Nephron (organoid): ENCODE data around the gene PODXL2.

Experiments
- H3K27ac Mint-ChIP-seq, 3 experiments: 2 replicates each; pipeline ENCODE4 v1.8.0; 2020; ENCODE audit warnings: mixed read lengths in 3 of 3, mild to moderate bottlenecking in 2 of 3, moderate library complexity in 1 of 3
- H3K27me3 Mint-ChIP-seq: 2 replicates; pipeline ENCODE4 v1.8.0; 2021; ENCODE audit warnings: low read depth, mild to moderate bottlenecking, moderate library complexity, mixed read lengths
- H3K36me3 Mint-ChIP-seq: 2 replicates; pipeline ENCODE4 v1.8.0; 2020; ENCODE audit warnings: low read depth, mixed read lengths
- H3K4me1 Mint-ChIP-seq: 2 replicates; pipeline ENCODE4 v1.8.0; 2020; ENCODE audit warnings: mixed read lengths
- H3K4me3 Mint-ChIP-seq, 3 experiments: 2 replicates each; pipeline ENCODE4 v1.8.0; 2020; ENCODE audit warnings: mild to moderate bottlenecking in 3 of 3, mixed read lengths in 3 of 3, moderate library complexity in 2 of 3
- H3K9me3 Mint-ChIP-seq: 2 replicates; pipeline ENCODE4 v1.8.0; 2020; ENCODE audit warnings: mixed read lengths
- CTCF ChIP-seq, 3 experiments: fragments of 200-600 bp; sonication (generic); IDR thresholded peaks; one replicate each; pipeline ENCODE4 v1.5.0; 2021; ENCODE audit warnings: antibody characterized with exemption in 3 of 3; ENCODE audit not compliant: unreplicated experiment in 3 of 3

Gene PODXL2

GRCh38 chr3:127688416-127689265, 59.7 kb downstream of the PODXL2 start:
- Mint-ChIP-seq H3K9me3 (no peaks in the 10 kb centered on the region), H3K36me3 (no peaks in the 10 kb centered on the region), H3K4me1 (peaks cover 3% of the 10 kb centered on the region), H3K4me3 (no peak overlapping the region), H3K27ac (no peak overlapping the region), H3K27me3 (peaks cover 7% of the 10 kb centered on the region)
- TF ChIP-seq CTCF (IDR thresholded peaks at IDR 0.05; ENCODE audit: unreplicated experiment in 3 of 3): no peak

- H3K4me1 Mint-ChIP-seq: no peaks in the 10 kb centered on the region
- no peak for TF ChIP-seq CTCF (IDR thresholded peaks at IDR 0.05; ENCODE audit: unreplicated experiment in 3 of 3)
- H3K36me3 Mint-ChIP-seq: no peaks in the 10 kb centered on the region
- peaks cover 7% of the 10 kb centered on the region for H3K27me3 Mint-ChIP-seq
- H3K27ac Mint-ChIP-seq: peak overlapping the region in 2 of 3 experiments; percentile 74 to 75
- H3K4me3 Mint-ChIP-seq: no peak overlapping the region
- no peaks in the 10 kb centered on the region for H3K9me3 Mint-ChIP-seq
Measured at GRCh38 chr3:127689266-127689860, 60.4 kb downstream of the PODXL2 start.

- Mint-ChIP-seq H3K36me3 (no peaks in the 10 kb centered on the region), H3K4me1 (no peaks in the 10 kb centered on the region), H3K27ac (peak overlapping the region; percentile 60 to 75 (median 74)), H3K27me3 (peaks cover 7% of the 10 kb centered on the region), H3K4me3 (no peak overlapping the region), H3K9me3 (no peaks in the 10 kb centered on the region)
- TF ChIP-seq CTCF (IDR thresholded peaks at IDR 0.05; ENCODE audit: unreplicated experiment in 3 of 3): no peak
Measured at GRCh38 chr3:127690106-127690505, 61.1 kb downstream of the PODXL2 start.

GRCh38 chr3:127690823-127691452, 62.0 kb downstream of the PODXL2 start:
- TF ChIP-seq CTCF (IDR thresholded peaks at IDR 0.05; ENCODE audit: unreplicated experiment in 3 of 3): peak; percentile 42 to 56 (median 54)
- Mint-ChIP-seq H3K4me1 (peaks cover 1% of the 10 kb centered on the region), H3K9me3 (no peaks in the 10 kb centered on the region), H3K4me3 (no peak overlapping the region), H3K36me3 (no peaks in the 10 kb centered on the region), H3K27ac (peak overlapping the region in 1 of 3 experiments; percentile 22), H3K27me3 (peaks cover 7% of the 10 kb centered on the region)

- H3K9me3 Mint-ChIP-seq: no peaks in the 10 kb centered on the region
- peak overlapping the region in 1 of 3 experiments; percentile 22 for H3K27ac Mint-ChIP-seq
- H3K27me3 Mint-ChIP-seq: peaks cover 7% of the 10 kb centered on the region
Measured at GRCh38 chr3:127691489-127691888, 62.5 kb downstream of the PODXL2 start.

More at GRCh38 chr3:127691489-127691888, 62.5 kb downstream of the PODXL2 start:
- no peak for TF ChIP-seq CTCF (IDR thresholded peaks at IDR 0.05; ENCODE audit: unreplicated experiment in 3 of 3)
- Mint-ChIP-seq H3K4me3 (no peak overlapping the region), H3K4me1 (peaks cover 5% of the 10 kb centered on the region), H3K36me3 (no peaks in the 10 kb centered on the region)
